Liver (tissue), 3 donors: Measurements from ENCODE around the gene AMPD3.

Source experiments
- ATF3 ChIP-seq: IDR thresholded peaks from 2 replicates; pipeline ENCODE4 v1.6.1; 2016; ENCODE audit warnings: antibody characterized with exemption
- CTCF ChIP-seq: fragments of 150-350 bp; IDR thresholded peaks from 2 replicates; pipeline ENCODE4 v1.5.1; 2017; ENCODE audit warnings: improper control_type of control experiment, low read depth, low read length; ENCODE audit not compliant: missing input control
- GABPA ChIP-seq, 2 donors: IDR thresholded peaks in 1 of 2; conservative IDR thresholded peaks in 1 of 2; 2 replicates each; pipeline ENCODE4 v1.6.1; 2016; ENCODE audit warnings: antibody characterized with exemption in 2 of 2, mild to moderate bottlenecking in 1 of 2, moderate library complexity in 1 of 2
- JUND ChIP-seq, 2 donors: IDR thresholded peaks; 2 replicates each; pipeline ENCODE4 v1.6.1; 2016; ENCODE audit warnings: antibody characterized with exemption in 2 of 2
- MAX ChIP-seq: IDR thresholded peaks from 2 replicates; pipeline ENCODE4 v1.6.1; 2016; ENCODE audit warnings: antibody characterized with exemption
- SP1 ChIP-seq: IDR thresholded peaks from 2 replicates; pipeline ENCODE4 v1.6.1; 2018; ENCODE audit warnings: antibody characterized with exemption, mild to moderate bottlenecking
- TAF1 ChIP-seq: conservative IDR thresholded peaks from 2 replicates; pipeline ENCODE4 v1.6.1; 2016; ENCODE audit warnings: antibody characterized with exemption, mild to moderate bottlenecking
- donor health status: healthy.
- donor health status: healthy.

GRCh38 chr11:10499452-10499851, 44.4 kb downstream of the AMPD3 start:
- no peak for TF ChIP-seq SP1
- TF ChIP-seq CTCF: no peak
- TF ChIP-seq JUND (IDR thresholded peaks at IDR 0.05): no peak
- TF ChIP-seq ATF3: no peak
- TF ChIP-seq GABPA (IDR thresholded peaks at IDR 0.05 in 1 of 2, conservative IDR thresholded peaks at IDR 0.05 in 1 of 2): no peak
- no peak for TF ChIP-seq MAX
- TF ChIP-seq TAF1: no peak
